GM23338 (cell line): Measurements from ENCODE around the gene SERTAD1. TPM values are rescaled to one million over a fixed set of nuclear protein-coding genes. Genes with fewer than 3 reads are reported as not detected.

Experiments used
- ATAC-seq: fragments of 200-7000 bp; cut with Tn5 transposase; 3 replicates; pipeline ENCODE4 v1.9.1; 2020
- DNase-seq: peaks from one replicate; pipeline ENCODE4 v3.0.0-alpha.2; 2015; ENCODE audit warnings: low spot score
- H2AFZ ChIP-seq: fragments of 200-600 bp; sonication (generic); 2 replicates; pipeline ENCODE4 v1.8.0; 2016; ENCODE audit warnings: antibody characterized with exemption, mild to moderate bottlenecking, moderate library complexity
- H3F3A ChIP-seq: fragments of 200-600 bp; sonication (generic); replicated peaks from 2 replicates; pipeline ENCODE4 v1.8.0; 2017; ENCODE audit warnings: antibody characterized with exemption, mixed run types, low read depth
- H3K27ac ChIP-seq: fragments of 200-600 bp; sonication (generic); 2 replicates; pipeline ENCODE4 v1.6.1; 2016; ENCODE audit warnings: low read depth
- H3K27me3 ChIP-seq: fragments of 200-600 bp; sonication (generic); 2 replicates; pipeline ENCODE4 v1.8.0; 2016; ENCODE audit warnings: mild to moderate bottlenecking, mixed run types, moderate library complexity; ENCODE audit not compliant: insufficient read depth
- H3K36me3 ChIP-seq: fragments of 200-600 bp; sonication (generic); 2 replicates; pipeline ENCODE4 v1.8.0; 2016; ENCODE audit warnings: mild to moderate bottlenecking; ENCODE audit not compliant: insufficient read depth
- H3K4me1 ChIP-seq: fragments of 200-600 bp; sonication (generic); 2 replicates; pipeline ENCODE4 v1.8.0; 2016; ENCODE audit warnings: mild to moderate bottlenecking, moderate library complexity; ENCODE audit not compliant: insufficient read depth
- H3K4me2 ChIP-seq: fragments of 200-600 bp; sonication (generic); 2 replicates; pipeline ENCODE4 v1.7.1; 2017; ENCODE audit warnings: mixed run types
- H3K4me3 ChIP-seq: fragments of 200-600 bp; sonication (generic); 2 replicates; pipeline ENCODE4 v1.6.1; 2016; ENCODE audit warnings: mixed run types
- H3K79me2 ChIP-seq: fragments of 200-600 bp; sonication (generic); replicated peaks from 2 replicates; pipeline ENCODE4 v1.8.0; 2017; ENCODE audit warnings: mild to moderate bottlenecking; ENCODE audit not compliant: insufficient read depth
- H3K9me2 ChIP-seq: fragments of 200-600 bp; sonication (generic); 2 replicates; pipeline ENCODE4 v1.8.0; 2017; ENCODE audit not compliant: insufficient read depth
- H4K20me1 ChIP-seq: fragments of 200-600 bp; sonication (generic); replicated peaks from 2 replicates; pipeline ENCODE4 v1.8.0; 2017; ENCODE audit warnings: mild to moderate bottlenecking; ENCODE audit not compliant: insufficient read depth
- H3K27ac Mint-ChIP-seq: 2 replicates; pipeline ENCODE4 v1.8.0; 2020; ENCODE audit warnings: inconsistent platforms, mild to moderate bottlenecking, moderate library complexity, mixed read lengths
- H3K27me3 Mint-ChIP-seq: 3 replicates; pipeline ENCODE4 v1.8.0; 2022; ENCODE audit warnings: low read depth, mild to moderate bottlenecking, moderate library complexity, mixed read lengths, inconsistent platforms; ENCODE audit not compliant: insufficient read depth, poor library complexity
- H3K36me3 Mint-ChIP-seq: 3 replicates; pipeline ENCODE4 v1.8.0; 2021; ENCODE audit warnings: low read depth, mild to moderate bottlenecking, inconsistent platforms, moderate library complexity, mixed read lengths
- H3K4me1 Mint-ChIP-seq: 3 replicates; pipeline ENCODE4 v1.8.0; 2020; ENCODE audit warnings: mild to moderate bottlenecking, inconsistent platforms, mixed read lengths
- H3K4me3 Mint-ChIP-seq: 3 replicates; pipeline ENCODE4 v1.8.0; 2021; ENCODE audit warnings: moderate library complexity, mild to moderate bottlenecking, inconsistent platforms, mixed read lengths
- H3K9me3 Mint-ChIP-seq: 3 replicates; pipeline ENCODE4 v1.8.0; 2020; ENCODE audit warnings: moderate library complexity, mild to moderate bottlenecking, inconsistent platforms, mixed read lengths
- EZH2 ChIP-seq: fragments of 200-600 bp; sonication (generic); IDR thresholded peaks from one replicate; pipeline ENCODE4 v1.8.0; 2017; ENCODE audit warnings: antibody characterized with exemption, mild to moderate bottlenecking, low read depth; ENCODE audit not compliant: unreplicated experiment
- EZH2phosphoT487 ChIP-seq: fragments of 200-600 bp; sonication (generic); IDR thresholded peaks from one replicate; pipeline ENCODE4 v1.8.1; 2018; ENCODE audit warnings: antibody characterized with exemption; ENCODE audit not compliant: unreplicated experiment
- JUNB ChIP-seq: IDR thresholded peaks from one replicate; pipeline ENCODE4 v1.6.1; 2016; ENCODE audit warnings: antibody characterized with exemption; ENCODE audit not compliant: unreplicated experiment
- NANOG ChIP-seq: IDR thresholded peaks from 2 replicates; pipeline ENCODE4 v1.6.1; 2016; ENCODE audit warnings: antibody characterized with exemption, borderline replicate concordance
- POLR2AphosphoS5 ChIP-seq: IDR thresholded peaks from 2 replicates; pipeline ENCODE4 v1.6.1; 2016; ENCODE audit warnings: antibody characterized with exemption, low read depth
- polyA plus RNA-seq: library from polyadenylated mRNA; unstranded; fragments of >200 nt; fragmentation: Nextera tagmentation; extraction: Ambion mirVana; gene quantifications from 2 replicates; pipeline ENCODE4 v1.2.1, GENCODE V29; 2016
- total RNA-seq: library from RNA; depleted of rRNA; stranded (reverse); fragments of >200 nt; shearing (Covaris generic); gene quantifications from 2 replicates; pipeline ENCODE4 v1.2.3, GENCODE V29; 2014
- TF ChIP-seq, protein P1 (sequence below): IDR thresholded peaks from 2 replicates; pipeline ENCODE4 v1.6.1; 2016; ENCODE audit warnings: antibody characterized with exemption
- TF ChIP-seq, protein P2 (sequence below), 2 experiments: fragments of 200-600 bp in 1 of 2; sonication (generic) in 1 of 2; conservative IDR thresholded peaks; 2 replicates each; pipeline versions ENCODE4 v1.5.1 to v1.6.1; 2016 to 2017; ENCODE audit warnings: antibody characterized with exemption in 2 of 2, low read depth in 2 of 2, mild to moderate bottlenecking in 2 of 2, moderate library complexity in 1 of 2
- TF ChIP-seq, protein P3 (sequence below): fragments of 250-450 bp; sonication (Bioruptor Pico); IDR thresholded peaks from 2 replicates; pipeline ENCODE4 v1.5.0; 2020; ENCODE audit warnings: mild to moderate bottlenecking, moderate library complexity

Gene SERTAD1
- total and polyA plus RNA-seq, 2 experiments from 2014 or later, result 4.6 to 9.1 TPM

DNA sequence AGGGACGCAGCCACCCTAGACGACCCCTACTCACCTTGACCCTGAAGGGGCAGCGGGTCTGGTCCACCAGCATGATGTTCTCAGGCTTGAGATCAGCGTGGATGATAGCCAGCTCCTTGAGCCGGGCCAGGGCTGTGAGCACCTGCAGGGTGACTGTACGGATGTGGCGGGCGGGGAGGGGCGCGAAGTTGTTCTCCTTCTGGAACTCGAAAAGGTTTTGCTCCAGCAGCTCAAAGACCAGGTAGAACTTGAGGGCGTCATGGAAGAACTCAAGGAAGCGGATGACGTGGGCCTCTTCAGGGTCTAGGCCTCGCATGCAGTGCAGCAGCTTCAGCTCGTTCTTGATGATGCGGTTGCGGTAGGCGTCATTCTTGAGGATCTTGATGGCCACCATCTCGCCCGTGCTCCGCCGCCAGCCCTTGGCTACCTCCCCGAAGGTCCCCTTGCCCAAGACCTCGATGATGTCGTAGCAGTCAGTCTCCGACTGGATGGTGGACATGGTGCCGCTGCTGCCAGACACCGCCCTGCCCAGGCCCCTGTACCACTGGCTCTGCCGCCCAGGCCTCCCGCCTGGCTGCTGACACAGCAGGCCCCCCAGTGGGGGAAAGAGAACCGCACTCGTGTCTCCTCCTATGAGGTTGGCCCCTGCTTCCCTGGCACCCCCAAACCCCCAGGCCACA, 36.2 kb downstream of the SERTAD1 start:
- peaks cover 12% of the 10 kb centered on the region for H3K4me1 Mint-ChIP-seq
- no peaks in the 10 kb centered on the region for H3K9me2 ChIP-seq
- H3K27ac Mint-ChIP-seq, result no peak overlapping the region
- TF ChIP-seq, protein P1, sequence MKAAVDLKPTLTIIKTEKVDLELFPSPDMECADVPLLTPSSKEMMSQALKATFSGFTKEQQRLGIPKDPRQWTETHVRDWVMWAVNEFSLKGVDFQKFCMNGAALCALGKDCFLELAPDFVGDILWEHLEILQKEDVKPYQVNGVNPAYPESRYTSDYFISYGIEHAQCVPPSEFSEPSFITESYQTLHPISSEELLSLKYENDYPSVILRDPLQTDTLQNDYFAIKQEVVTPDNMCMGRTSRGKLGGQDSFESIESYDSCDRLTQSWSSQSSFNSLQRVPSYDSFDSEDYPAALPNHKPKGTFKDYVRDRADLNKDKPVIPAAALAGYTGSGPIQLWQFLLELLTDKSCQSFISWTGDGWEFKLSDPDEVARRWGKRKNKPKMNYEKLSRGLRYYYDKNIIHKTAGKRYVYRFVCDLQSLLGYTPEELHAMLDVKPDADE, result no peak
- TF ChIP-seq, protein P2, sequence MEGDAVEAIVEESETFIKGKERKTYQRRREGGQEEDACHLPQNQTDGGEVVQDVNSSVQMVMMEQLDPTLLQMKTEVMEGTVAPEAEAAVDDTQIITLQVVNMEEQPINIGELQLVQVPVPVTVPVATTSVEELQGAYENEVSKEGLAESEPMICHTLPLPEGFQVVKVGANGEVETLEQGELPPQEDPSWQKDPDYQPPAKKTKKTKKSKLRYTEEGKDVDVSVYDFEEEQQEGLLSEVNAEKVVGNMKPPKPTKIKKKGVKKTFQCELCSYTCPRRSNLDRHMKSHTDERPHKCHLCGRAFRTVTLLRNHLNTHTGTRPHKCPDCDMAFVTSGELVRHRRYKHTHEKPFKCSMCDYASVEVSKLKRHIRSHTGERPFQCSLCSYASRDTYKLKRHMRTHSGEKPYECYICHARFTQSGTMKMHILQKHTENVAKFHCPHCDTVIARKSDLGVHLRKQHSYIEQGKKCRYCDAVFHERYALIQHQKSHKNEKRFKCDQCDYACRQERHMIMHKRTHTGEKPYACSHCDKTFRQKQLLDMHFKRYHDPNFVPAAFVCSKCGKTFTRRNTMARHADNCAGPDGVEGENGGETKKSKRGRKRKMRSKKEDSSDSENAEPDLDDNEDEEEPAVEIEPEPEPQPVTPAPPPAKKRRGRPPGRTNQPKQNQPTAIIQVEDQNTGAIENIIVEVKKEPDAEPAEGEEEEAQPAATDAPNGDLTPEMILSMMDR (conservative IDR thresholded peaks at IDR 0.05; ENCODE audit: low read depth in 2 of 2), result no peak
- TF ChIP-seq NANOG, result no peak
- no peak for TF ChIP-seq EZH2
- no peak for TF ChIP-seq EZH2phosphoT487
- no peak overlapping the region for H3K4me3 Mint-ChIP-seq
- peaks cover 8% of the 10 kb centered on the region for H3K27me3 Mint-ChIP-seq
- H3K79me2 ChIP-seq, result no peaks in the 10 kb centered on the region
- no peak overlapping the region for H3K4me3 ChIP-seq
- ATAC-seq (no peak), DNase-seq (no peak)
- H2AFZ ChIP-seq, result no peak overlapping the region
- H4K20me1 ChIP-seq, result no peaks in the 10 kb centered on the region
- H3K4me2 ChIP-seq, result no peak overlapping the region
- no peaks in the 10 kb centered on the region for H3F3A ChIP-seq
- no peak overlapping the region for H3K27ac ChIP-seq
- H3K9me3 Mint-ChIP-seq, result no peaks in the 10 kb centered on the region
- H3K36me3 ChIP-seq, result no peaks in the 10 kb centered on the region
- no peaks in the 10 kb centered on the region for H3K36me3 Mint-ChIP-seq
- no peaks in the 10 kb centered on the region for H3K27me3 ChIP-seq
- H3K4me1 ChIP-seq, result no peaks in the 10 kb centered on the region; the same call in 1 of the 2 replicates

DNA sequence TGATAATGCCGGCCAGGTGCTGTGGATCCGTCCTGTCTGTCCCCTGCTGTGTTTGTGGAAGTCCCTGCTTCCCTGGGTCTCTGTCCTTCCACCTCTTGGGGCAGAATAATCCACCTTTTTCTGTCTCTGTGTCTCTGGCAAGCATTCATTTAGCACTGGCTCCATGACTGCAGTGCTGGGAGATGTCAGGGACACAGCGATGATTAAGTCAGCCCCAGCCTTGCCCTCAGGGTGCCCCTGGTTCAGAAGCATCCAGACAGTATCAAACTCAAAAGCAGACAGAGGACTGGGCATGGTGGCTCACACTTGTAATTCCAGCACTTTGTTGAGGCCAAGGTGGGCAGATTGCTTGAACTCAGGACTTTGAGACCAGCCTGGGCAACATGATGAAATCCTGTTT, 37.3 kb downstream of the SERTAD1 start:
- H3K4me3 ChIP-seq, result no peak overlapping the region
- H3K36me3 ChIP-seq, result no peaks in the 10 kb centered on the region
- no peaks in the 10 kb centered on the region for H3K9me2 ChIP-seq
- peaks cover 13% of the 10 kb centered on the region for H3K27me3 Mint-ChIP-seq
- no peak for ATAC-seq
- H3K79me2 ChIP-seq, result no peaks in the 10 kb centered on the region
- peaks cover 16% of the 10 kb centered on the region for H3K4me1 Mint-ChIP-seq
- no peaks in the 10 kb centered on the region; the same call in 1 of the 2 replicates for H3K4me1 ChIP-seq
- no peaks in the 10 kb centered on the region for H3K36me3 Mint-ChIP-seq
- H3K27ac Mint-ChIP-seq, result no peak overlapping the region
- H2AFZ ChIP-seq, result no peak overlapping the region
- H3K4me3 Mint-ChIP-seq, result no peak overlapping the region
- DNase-seq, result no peak
- no peak overlapping the region for H3K27ac ChIP-seq
- no peak overlapping the region for H3K4me2 ChIP-seq
- H4K20me1 ChIP-seq, result no peaks in the 10 kb centered on the region
- no peaks in the 10 kb centered on the region for H3K9me3 Mint-ChIP-seq
- no peaks in the 10 kb centered on the region for H3F3A ChIP-seq
- no peaks in the 10 kb centered on the region for H3K27me3 ChIP-seq
- TF ChIP-seq JUNB (no peak), POLR2AphosphoS5 (no peak)
- TF ChIP-seq, protein P3, sequence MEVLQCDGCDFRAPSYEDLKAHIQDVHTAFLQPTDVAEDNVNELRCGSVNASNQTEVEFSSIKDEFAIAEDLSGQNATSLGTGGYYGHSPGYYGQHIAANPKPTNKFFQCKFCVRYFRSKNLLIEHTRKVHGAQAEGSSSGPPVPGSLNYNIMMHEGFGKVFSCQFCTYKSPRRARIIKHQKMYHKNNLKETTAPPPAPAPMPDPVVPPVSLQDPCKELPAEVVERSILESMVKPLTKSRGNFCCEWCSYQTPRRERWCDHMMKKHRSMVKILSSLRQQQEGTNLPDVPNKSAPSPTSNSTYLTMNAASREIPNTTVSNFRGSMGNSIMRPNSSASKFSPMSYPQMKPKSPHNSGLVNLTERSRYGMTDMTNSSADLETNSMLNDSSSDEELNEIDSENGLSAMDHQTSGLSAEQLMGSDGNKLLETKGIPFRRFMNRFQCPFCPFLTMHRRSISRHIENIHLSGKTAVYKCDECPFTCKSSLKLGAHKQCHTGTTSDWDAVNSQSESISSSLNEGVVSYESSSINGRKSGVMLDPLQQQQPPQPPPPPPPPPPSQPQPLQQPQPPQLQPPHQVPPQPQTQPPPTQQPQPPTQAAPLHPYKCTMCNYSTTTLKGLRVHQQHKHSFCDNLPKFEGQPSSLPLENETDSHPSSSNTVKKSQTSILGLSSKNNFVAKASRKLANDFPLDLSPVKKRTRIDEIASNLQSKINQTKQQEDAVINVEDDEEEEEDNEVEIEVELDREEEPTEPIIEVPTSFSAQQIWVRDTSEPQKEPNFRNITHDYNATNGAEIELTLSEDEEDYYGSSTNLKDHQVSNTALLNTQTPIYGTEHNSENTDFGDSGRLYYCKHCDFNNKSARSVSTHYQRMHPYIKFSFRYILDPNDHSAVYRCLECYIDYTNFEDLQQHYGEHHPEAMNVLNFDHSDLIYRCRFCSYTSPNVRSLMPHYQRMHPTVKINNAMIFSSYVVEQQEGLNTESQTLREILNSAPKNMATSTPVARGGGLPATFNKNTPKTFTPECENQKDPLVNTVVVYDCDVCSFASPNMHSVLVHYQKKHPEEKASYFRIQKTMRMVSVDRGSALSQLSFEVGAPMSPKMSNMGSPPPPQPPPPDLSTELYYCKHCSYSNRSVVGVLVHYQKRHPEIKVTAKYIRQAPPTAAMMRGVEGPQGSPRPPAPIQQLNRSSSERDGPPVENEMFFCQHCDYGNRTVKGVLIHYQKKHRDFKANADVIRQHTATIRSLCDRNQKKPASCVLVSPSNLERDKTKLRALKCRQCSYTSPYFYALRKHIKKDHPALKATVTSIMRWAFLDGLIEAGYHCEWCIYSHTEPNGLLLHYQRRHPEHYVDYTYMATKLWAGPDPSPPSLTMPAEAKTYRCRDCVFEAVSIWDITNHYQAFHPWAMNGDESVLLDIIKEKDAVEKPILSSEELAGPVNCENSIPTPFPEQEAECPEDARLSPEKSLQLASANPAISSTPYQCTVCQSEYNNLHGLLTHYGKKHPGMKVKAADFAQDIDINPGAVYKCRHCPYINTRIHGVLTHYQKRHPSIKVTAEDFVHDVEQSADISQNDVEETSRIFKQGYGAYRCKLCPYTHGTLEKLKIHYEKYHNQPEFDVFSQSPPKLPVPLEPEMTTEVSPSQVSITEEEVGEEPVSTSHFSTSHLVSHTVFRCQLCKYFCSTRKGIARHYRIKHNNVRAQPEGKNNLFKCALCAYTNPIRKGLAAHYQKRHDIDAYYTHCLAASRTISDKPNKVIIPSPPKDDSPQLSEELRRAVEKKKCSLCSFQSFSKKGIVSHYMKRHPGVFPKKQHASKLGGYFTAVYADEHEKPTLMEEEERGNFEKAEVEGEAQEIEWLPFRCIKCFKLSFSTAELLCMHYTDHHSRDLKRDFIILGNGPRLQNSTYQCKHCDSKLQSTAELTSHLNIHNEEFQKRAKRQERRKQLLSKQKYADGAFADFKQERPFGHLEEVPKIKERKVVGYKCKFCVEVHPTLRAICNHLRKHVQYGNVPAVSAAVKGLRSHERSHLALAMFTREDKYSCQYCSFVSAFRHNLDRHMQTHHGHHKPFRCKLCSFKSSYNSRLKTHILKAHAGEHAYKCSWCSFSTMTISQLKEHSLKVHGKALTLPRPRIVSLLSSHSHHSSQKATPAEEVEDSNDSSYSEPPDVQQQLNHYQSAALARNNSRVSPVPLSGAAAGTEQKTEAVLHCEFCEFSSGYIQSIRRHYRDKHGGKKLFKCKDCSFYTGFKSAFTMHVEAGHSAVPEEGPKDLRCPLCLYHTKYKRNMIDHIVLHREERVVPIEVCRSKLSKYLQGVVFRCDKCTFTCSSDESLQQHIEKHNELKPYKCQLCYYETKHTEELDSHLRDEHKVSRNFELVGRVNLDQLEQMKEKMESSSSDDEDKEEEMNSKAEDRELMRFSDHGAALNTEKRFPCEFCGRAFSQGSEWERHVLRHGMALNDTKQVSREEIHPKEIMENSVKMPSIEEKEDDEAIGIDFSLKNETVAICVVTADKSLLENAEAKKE (CRISPR knock-in tag), result no peak
- TF ChIP-seq, protein P2 (conservative IDR thresholded peaks at IDR 0.05; ENCODE audit: low read depth in 2 of 2), result no peak
